ENCODE results near the gene ROBO1. TPM values are rescaled to one million over a fixed set of nuclear protein-coding genes. Genes with fewer than 3 reads are reported as not detected.

The ROBO1 gene
- total RNA-seq, 1 experiment from 2014 or later = 67.6 TPM

GRCh38 chr3:78802562-78802930 is 965.3 kb downstream of the ROBO1 start:
- ChIA-PET CTCF (no interaction called here), POLR2A (ENCODE audit: low non-redundant PET) (no interaction called here)
- H3K4me3 ChIP-seq (ENCODE audit: low read depth, low read length, poor library complexity, severe bottlenecking) = no peak overlapping the region
- no TSS peak for BruUV-seq (replicated peaks)
- intact Hi-C loops (cut with micrococcal nuclease; ENCODE audit: unreplicated experiment) = no loop called here
- H3K4me1 ChIP-seq (ENCODE audit: insufficient read depth, low read length, poor library complexity, severe bottlenecking) = peaks cover 40% of the 10 kb centered on the region
- no peak overlapping the region for H3K27ac ChIP-seq (ENCODE audit: low read depth, low read length, poor library complexity, severe bottlenecking)
- H3K27me3 ChIP-seq (replicated peaks; ENCODE audit: insufficient read depth, low read depth, low read length, poor library complexity) = no peaks in the 10 kb centered on the region
- H3K9me3 ChIP-seq (ENCODE audit: low read depth, low read length, poor library complexity, severe bottlenecking) = no peaks in the 10 kb centered on the region
- DNase-seq (ENCODE audit: low spot score) = no peak
- TF ChIP-seq CTCF (conservative IDR thresholded peaks at IDR 0.05; ENCODE audit: low read depth, low read length) (no peak), EZH2 (IDR thresholded peaks at IDR 0.05; ENCODE audit: borderline replicate concordance, low read depth, low read length, poor library complexity, severe bottlenecking) (no peak)
- H3K36me3 ChIP-seq (ENCODE audit: insufficient read depth, low read length, poor library complexity, severe bottlenecking) = no peaks in the 10 kb centered on the region

- DNase-seq (ENCODE audit: low spot score) = no peak
- Histone ChIP-seq H3K27me3 (replicated peaks; ENCODE audit: insufficient read depth, low read depth, low read length, poor library complexity) (no peaks in the 10 kb centered on the region), H3K9me3 (ENCODE audit: low read depth, low read length, poor library complexity, severe bottlenecking) (no peaks in the 10 kb centered on the region), H3K36me3 (ENCODE audit: insufficient read depth, low read length, poor library complexity, severe bottlenecking) (no peaks in the 10 kb centered on the region), H3K4me1 (ENCODE audit: insufficient read depth, low read length, poor library complexity, severe bottlenecking) (peaks cover 40% of the 10 kb centered on the region), H3K27ac (ENCODE audit: low read depth, low read length, poor library complexity, severe bottlenecking) (no peak overlapping the region), H3K4me3 (ENCODE audit: low read depth, low read length, poor library complexity, severe bottlenecking) (no peak overlapping the region)
- intact Hi-C loops (cut with micrococcal nuclease; ENCODE audit: unreplicated experiment) = no loop called here
- TF ChIP-seq EZH2 (IDR thresholded peaks at IDR 0.05; ENCODE audit: borderline replicate concordance, low read depth, low read length, poor library complexity, severe bottlenecking) = no peak
- TF ChIP-seq CTCF (conservative IDR thresholded peaks at IDR 0.05; ENCODE audit: low read depth, low read length) = no peak
- ChIA-PET POLR2A (ENCODE audit: low non-redundant PET) (no interaction called here), CTCF (no interaction called here)
- no TSS peak for BruUV-seq (replicated peaks)
Measured at GRCh38 chr3:78801926-78802561, 965.8 kb downstream of the ROBO1 start.

- POLR2A ChIA-PET (ENCODE audit: low non-redundant PET) = no interaction called here
- H3K9me3 ChIP-seq (ENCODE audit: low read depth, low read length, poor library complexity, severe bottlenecking) = no peaks in the 10 kb centered on the region
- H3K4me1 ChIP-seq (ENCODE audit: insufficient read depth, low read length, poor library complexity, severe bottlenecking) = peaks cover 29% of the 10 kb centered on the region
- no peaks in the 10 kb centered on the region for H3K27me3 ChIP-seq (replicated peaks; ENCODE audit: insufficient read depth, low read depth, low read length, poor library complexity)
- H3K27ac ChIP-seq (ENCODE audit: low read depth, low read length, poor library complexity, severe bottlenecking) = no peak overlapping the region
- H3K4me3 ChIP-seq (ENCODE audit: low read depth, low read length, poor library complexity, severe bottlenecking) = no peak overlapping the region
- TF ChIP-seq CTCF (conservative IDR thresholded peaks at IDR 0.05; ENCODE audit: low read depth, low read length) = no peak
- no peak for TF ChIP-seq EZH2 (IDR thresholded peaks at IDR 0.05; ENCODE audit: borderline replicate concordance, low read depth, low read length, poor library complexity, severe bottlenecking)
- H3K36me3 ChIP-seq (ENCODE audit: insufficient read depth, low read length, poor library complexity, severe bottlenecking) = no peaks in the 10 kb centered on the region
- DNase-seq (ENCODE audit: low spot score) = no peak
- BruUV-seq (replicated peaks) = no TSS peak
- intact Hi-C loops (cut with micrococcal nuclease; ENCODE audit: unreplicated experiment) = no loop called here
- CTCF ChIA-PET = no interaction called here
Measured at GRCh38 chr3:78799681-78800080, 968.1 kb downstream of the ROBO1 start.

All from A673 (cell line).